ENCODE results near the gene ATRX. TPM values are rescaled to one million over a fixed set of nuclear protein-coding genes. Genes with fewer than 3 reads are reported as not detected.

ATRX gene
- polyA plus RNA-seq, 1 donor from 2014 or later, result 64.0 TPM

GRCh38 chrX:77786365-77786680, 307 bp upstream of the ATRX start:
- no peaks in the 10 kb centered on the region for H3K36me3 ChIP-seq (ENCODE audit: insufficient read depth, low read length)
- TF ChIP-seq EZH2 (IDR thresholded peaks at IDR 0.05; ENCODE audit: borderline replicate concordance, insufficient read depth, low read length, poor library complexity, severe bottlenecking), result no peak
- TF ChIP-seq CTCF (IDR thresholded peaks at IDR 0.05; ENCODE audit: poor library complexity, severe bottlenecking), result no peak
- no peak for TF ChIP-seq RAD21 (conservative IDR thresholded peaks at IDR 0.05)
- TF ChIP-seq TAF1 (IDR thresholded peaks at IDR 0.05; ENCODE audit: low read depth), result no peak
- TF ChIP-seq MXI1 (conservative IDR thresholded peaks at IDR 0.05; ENCODE audit: poor library complexity, severe bottlenecking), result no peak
- no peak for TF ChIP-seq REST (IDR thresholded peaks at IDR 0.05; ENCODE audit: borderline replicate concordance)
- TF ChIP-seq POLR2AphosphoS5 (IDR thresholded peaks at IDR 0.05), result no peak
- TF ChIP-seq EP300 (conservative IDR thresholded peaks at IDR 0.05; ENCODE audit: poor library complexity, severe bottlenecking), result no peak
- no peak for TF ChIP-seq SMC3 (conservative IDR thresholded peaks at IDR 0.05; ENCODE audit: poor library complexity)
- H3K27ac ChIP-seq (ENCODE audit: low read length), result peak overlapping the region; percentile 98
- H3K9me3 ChIP-seq (ENCODE audit: low read length), result no peaks in the 10 kb centered on the region
- peak overlapping the region; percentile 98 for H3K9ac ChIP-seq (ENCODE audit: low read length)
- no peak overlapping the region for H3K4me2 ChIP-seq (ENCODE audit: low read length)
- H2AFZ ChIP-seq (ENCODE audit: low read depth, low read length), result no peak overlapping the region
- H3K4me3 ChIP-seq (ENCODE audit: low read length), result peak overlapping the region; percentile 79
- peaks cover 39% of the 10 kb centered on the region for H3K79me2 ChIP-seq (replicated peaks; ENCODE audit: insufficient read depth, low read length)
- no peaks in the 10 kb centered on the region for H3K9me2 ChIP-seq (ENCODE audit: insufficient read depth, low read length)
- H3F3A ChIP-seq (ENCODE audit: insufficient read depth, low read length, poor library complexity, severe bottlenecking), result no peaks in the 10 kb centered on the region
- H3K27me3 ChIP-seq (ENCODE audit: insufficient read depth, low read depth, low read length), result no peaks in the 10 kb centered on the region
- H4K20me1 ChIP-seq (ENCODE audit: insufficient read depth), result no peaks in the 10 kb centered on the region

GRCh38 chrX:77779695-77780094, 6.3 kb downstream of the ATRX start:
- Histone ChIP-seq H3K27me3 (ENCODE audit: insufficient read depth, low read depth, low read length) (no peaks in the 10 kb centered on the region), H3K9me3 (ENCODE audit: low read length) (no peaks in the 10 kb centered on the region), H3K36me3 (ENCODE audit: insufficient read depth, low read length) (no peaks in the 10 kb centered on the region), H3K79me2 (replicated peaks; ENCODE audit: insufficient read depth, low read length) (peaks cover 76% of the 10 kb centered on the region), H3K27ac (ENCODE audit: low read length) (no peak overlapping the region), H3K4me2 (ENCODE audit: low read length) (no peak overlapping the region), H3K9ac (ENCODE audit: low read length) (no peak overlapping the region), H3F3A (ENCODE audit: insufficient read depth, low read length, poor library complexity, severe bottlenecking) (no peaks in the 10 kb centered on the region), H3K4me3 (ENCODE audit: low read length) (no peak overlapping the region), H2AFZ (ENCODE audit: low read depth, low read length) (no peak overlapping the region), H3K9me2 (ENCODE audit: insufficient read depth, low read length) (no peaks in the 10 kb centered on the region), H4K20me1 (ENCODE audit: insufficient read depth) (no peaks in the 10 kb centered on the region)
- TF ChIP-seq TAF1 (IDR thresholded peaks at IDR 0.05; ENCODE audit: low read depth), result no peak
- no peak for TF ChIP-seq EZH2 (IDR thresholded peaks at IDR 0.05; ENCODE audit: borderline replicate concordance, insufficient read depth, low read length, poor library complexity, severe bottlenecking)
- no peak for TF ChIP-seq POLR2AphosphoS5 (IDR thresholded peaks at IDR 0.05)
- no peak for TF ChIP-seq SMC3 (conservative IDR thresholded peaks at IDR 0.05; ENCODE audit: poor library complexity)
- no peak for TF ChIP-seq REST (IDR thresholded peaks at IDR 0.05; ENCODE audit: borderline replicate concordance)
- no peak for TF ChIP-seq CTCF (IDR thresholded peaks at IDR 0.05; ENCODE audit: poor library complexity, severe bottlenecking)
- TF ChIP-seq EP300 (conservative IDR thresholded peaks at IDR 0.05; ENCODE audit: poor library complexity, severe bottlenecking), result no peak
- no peak for TF ChIP-seq MXI1 (conservative IDR thresholded peaks at IDR 0.05; ENCODE audit: poor library complexity, severe bottlenecking)
- no peak for TF ChIP-seq RAD21 (conservative IDR thresholded peaks at IDR 0.05)
